Liver (tissue), 3 donors: ENCODE data around the gene ADTRP.

ENCODE experiments used
- CTCF ChIP-seq: fragments of 150-350 bp; IDR thresholded peaks from 2 replicates; pipeline ENCODE4 v1.5.1; 2017; ENCODE audit warnings: improper control_type of control experiment, low read depth, low read length; ENCODE audit not compliant: missing input control
- EGR1 ChIP-seq, 2 donors: IDR thresholded peaks; 2 replicates each; pipeline ENCODE4 v1.6.1; 2016 to 2018; ENCODE audit warnings: antibody characterized with exemption in 2 of 2, low read depth in 2 of 2
- GABPA ChIP-seq, 2 donors: IDR thresholded peaks in 1 of 2; conservative IDR thresholded peaks in 1 of 2; 2 replicates each; pipeline ENCODE4 v1.6.1; 2016; ENCODE audit warnings: antibody characterized with exemption in 2 of 2, mild to moderate bottlenecking in 1 of 2, moderate library complexity in 1 of 2
- MAX ChIP-seq: IDR thresholded peaks from 2 replicates; pipeline ENCODE4 v1.6.1; 2016; ENCODE audit warnings: antibody characterized with exemption
- NR2F2 ChIP-seq: IDR thresholded peaks from 2 replicates; pipeline ENCODE4 v1.6.1; 2016; ENCODE audit warnings: antibody characterized with exemption
- REST ChIP-seq: IDR thresholded peaks from 2 replicates; pipeline ENCODE4 v1.6.1; 2016; ENCODE audit warnings: antibody characterized with exemption, mild to moderate bottlenecking
- TAF1 ChIP-seq: conservative IDR thresholded peaks from 2 replicates; pipeline ENCODE4 v1.6.1; 2016; ENCODE audit warnings: antibody characterized with exemption, mild to moderate bottlenecking
- YY1 ChIP-seq: IDR thresholded peaks from 2 replicates; pipeline ENCODE4 v1.6.1; 2016; ENCODE audit warnings: antibody characterized with exemption, mild to moderate bottlenecking
- donor health status: healthy.
- donor health status: healthy.

GRCh38 chr6:11754625-11755271 is 23.9 kb downstream of the ADTRP start:
- no peak for TF ChIP-seq NR2F2
- no peak for TF ChIP-seq CTCF
- no peak for TF ChIP-seq EGR1 (IDR thresholded peaks at IDR 0.05; ENCODE audit: low read depth in 2 of 2)
- no peak for TF ChIP-seq TAF1
- no peak for TF ChIP-seq GABPA (IDR thresholded peaks at IDR 0.05 in 1 of 2, conservative IDR thresholded peaks at IDR 0.05 in 1 of 2)
- no peak for TF ChIP-seq REST
- TF ChIP-seq MAX, result no peak
- TF ChIP-seq YY1, result no peak
